Activated T-cell treated with anti-CD3 and anti-CD28 coated beads for 48 hours (primary cell): Measurements from ENCODE around the gene DOCK2.
"Not testable (repeated sequence)": the region's sequence is repeated elsewhere in the genome, so short reads cannot be mapped to it uniquely, and the experiment has no call there.

Experiments used
- DNase-seq: peaks from one replicate; pipeline ENCODE4 v3.0.0-alpha.2; 2020; ENCODE audit warnings: low read depth

Gene DOCK2

DNA sequence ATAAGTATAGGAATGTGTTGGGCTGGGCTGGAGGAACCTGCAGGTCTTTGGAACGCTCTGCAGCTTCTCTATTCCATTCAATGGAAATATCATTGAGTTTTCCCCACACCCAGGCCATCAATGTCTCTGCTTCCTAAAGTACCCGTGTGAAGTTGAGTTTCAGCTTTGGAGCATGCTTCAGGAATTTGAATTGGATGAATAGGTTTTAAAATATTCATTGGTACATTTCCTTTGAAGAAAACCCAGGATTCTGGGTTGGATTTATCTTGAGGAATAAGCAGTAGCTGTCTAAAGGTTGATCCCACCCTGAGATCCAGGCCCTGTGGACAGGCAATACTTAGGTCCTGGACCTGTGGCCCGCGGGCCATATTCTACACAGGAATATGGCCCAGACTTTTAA lies 306.0 kb downstream of the DOCK2 start:
- no peak for DNase-seq

DNA sequence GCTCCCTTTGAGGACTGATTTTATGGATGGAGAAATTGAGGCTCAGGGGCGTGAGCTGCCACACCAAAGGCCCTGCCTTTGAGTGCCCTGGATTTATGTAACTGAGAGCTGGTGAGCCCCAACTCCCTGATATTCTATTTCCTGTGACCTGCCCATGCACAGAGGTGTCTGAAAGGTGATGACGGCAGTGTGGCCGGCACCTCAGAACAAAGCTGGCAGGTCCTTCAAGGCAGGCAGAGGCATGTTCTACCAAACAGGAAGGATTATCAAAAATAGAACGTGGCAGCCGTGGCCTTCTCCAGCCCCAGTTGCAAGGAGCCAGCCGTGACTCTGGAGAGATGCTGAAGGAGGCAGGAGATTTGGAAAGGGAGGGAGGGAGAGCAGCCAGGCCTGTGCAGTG lies 307.0 kb downstream of the DOCK2 start:
- no peak for DNase-seq

DNA sequence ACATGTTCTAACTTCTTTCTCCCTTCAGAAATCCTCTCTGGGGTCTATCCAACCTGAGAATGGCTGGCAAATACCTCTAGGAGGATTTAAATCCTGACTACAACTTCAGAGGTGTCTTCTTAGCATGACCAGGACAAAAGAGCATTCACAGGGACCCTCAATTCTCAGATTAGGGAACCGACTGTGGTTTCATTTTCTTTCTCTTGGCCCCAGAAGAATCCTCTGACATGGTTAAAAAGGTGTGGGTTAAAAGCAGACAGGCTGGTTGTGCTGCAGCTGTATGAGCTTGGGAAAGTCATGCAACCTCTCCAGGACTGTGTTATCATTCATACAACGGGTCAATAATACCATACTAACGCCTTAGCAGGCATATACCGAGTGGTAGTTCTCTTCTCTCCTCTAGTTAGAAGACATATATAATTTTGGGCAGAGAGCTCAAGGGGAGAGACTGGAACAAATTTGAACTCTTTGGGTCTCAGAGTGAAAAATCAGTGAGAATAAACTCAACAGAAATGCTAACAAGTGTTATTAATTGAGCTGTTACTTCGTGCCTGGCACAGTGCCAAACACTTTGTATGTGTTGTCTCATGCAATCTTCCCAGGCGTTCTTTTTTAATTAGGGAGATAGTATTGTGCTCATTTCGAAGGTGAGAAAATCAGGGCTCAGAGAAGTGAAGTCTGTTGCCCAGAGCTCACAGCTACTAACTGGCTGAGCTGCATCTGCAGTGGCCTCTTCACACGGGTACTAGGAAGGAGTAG lies 308.0 kb downstream of the DOCK2 start:
- no peak for DNase-seq

DNA sequence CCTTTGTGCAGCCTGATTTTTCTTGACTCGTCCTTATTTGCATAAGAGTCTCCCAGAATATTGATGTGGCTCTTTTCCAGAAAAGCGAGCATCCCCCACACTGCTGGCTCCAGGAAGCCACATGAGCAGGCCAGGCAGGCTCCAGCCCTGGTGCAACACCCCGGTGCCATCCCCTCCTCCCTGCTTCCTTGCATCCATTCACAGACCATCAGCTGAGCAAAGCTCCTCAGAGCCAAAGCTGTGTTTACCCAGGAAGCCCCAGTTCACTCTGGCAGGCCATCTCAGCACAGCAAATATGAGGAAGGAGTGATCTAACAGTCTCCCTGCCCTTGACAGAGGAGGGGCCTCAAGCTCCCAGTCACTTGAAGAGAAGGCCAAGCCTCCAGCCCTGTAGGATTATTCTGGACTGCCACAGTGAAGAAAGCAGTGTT lies 308.8 kb downstream of the DOCK2 start:
- no peak for DNase-seq

DNA sequence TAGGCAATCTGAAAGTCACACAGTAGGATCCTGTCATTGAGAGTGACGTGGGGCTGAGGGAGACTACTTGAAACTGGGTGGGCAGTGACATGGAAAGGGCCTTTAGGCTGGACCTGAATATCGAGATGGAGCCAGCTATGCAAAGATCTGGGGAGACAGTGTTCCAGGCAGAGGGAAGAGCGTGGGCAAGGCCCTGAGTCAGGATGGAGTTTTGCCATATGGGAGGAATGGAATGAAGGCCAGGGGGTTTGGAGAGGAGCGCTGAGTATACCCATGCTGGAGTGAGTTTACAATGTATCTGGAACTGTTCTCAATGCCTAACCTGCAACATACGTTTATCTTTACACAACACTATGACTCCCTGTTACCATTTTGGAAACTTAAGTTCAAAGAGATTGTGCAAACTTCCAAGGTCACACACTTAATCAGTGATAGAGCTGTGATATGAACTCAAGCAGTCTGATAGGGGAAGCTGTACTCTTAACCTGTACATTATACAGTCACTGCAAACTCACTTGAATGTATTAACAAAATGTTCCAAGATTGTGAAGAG lies 309.7 kb downstream of the DOCK2 start:
- no peak for DNase-seq

DNA sequence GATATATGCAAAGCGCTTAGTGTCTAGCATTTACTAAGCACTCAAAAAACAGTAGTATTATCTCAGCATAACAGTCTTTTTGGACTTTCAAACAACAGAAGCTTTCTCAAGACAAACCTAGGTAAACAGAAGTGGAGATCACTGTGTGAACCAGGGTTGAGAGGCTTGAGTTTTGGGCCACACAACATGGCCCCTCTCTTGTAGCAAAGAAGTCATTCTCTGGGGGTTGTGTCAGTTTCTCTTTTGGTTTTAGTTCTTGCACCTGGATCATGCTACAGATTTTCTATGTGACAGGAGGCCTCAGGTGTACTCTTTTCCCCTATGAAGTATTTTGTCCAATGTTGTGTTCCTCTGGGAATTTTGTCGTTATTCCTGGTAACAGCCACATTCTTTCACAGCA lies 313.3 kb downstream of the DOCK2 start:
- DNase-seq: no peak

DNA sequence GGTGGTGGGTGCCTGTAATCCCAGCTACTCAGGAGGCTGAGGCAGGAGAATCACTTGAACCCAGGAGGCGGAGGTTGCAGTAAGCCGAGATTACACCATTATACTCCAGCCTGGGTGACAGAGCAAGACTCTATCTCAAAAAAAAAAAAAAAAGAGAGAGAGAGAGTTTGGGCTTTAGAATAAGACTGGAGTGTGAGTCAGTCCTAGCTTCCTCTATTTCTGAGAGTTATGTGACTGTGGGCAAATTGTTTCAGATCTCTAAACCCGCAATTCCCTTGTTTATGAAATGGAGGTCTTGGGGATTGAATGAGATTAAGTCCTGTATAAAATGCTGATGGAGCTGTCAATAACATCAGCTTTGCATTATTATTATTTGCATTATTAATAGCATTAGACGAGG lies 316.1 kb downstream of the DOCK2 start:
- not testable (repeated sequence) for DNase-seq

DNA sequence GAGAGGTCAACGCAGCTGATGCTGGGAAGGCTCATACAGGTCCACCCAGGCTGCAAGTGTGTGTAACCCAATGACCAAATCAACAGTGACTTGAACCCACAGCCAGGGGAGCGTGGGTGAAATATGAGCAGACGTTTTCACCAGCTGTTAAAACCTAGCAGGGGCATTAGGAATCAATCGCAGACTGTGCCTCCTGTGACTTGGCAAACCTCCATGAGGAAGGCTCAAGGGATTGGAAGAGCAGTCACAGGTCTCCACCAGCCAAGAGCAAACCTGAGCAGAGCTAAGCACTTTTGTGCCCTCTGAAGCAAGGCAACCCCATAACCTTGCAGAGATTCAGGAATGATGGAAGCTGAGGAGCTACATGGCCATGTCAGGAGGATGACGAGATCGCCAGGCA lies 317.7 kb downstream of the DOCK2 start:
- DNase-seq: no peak

DNA sequence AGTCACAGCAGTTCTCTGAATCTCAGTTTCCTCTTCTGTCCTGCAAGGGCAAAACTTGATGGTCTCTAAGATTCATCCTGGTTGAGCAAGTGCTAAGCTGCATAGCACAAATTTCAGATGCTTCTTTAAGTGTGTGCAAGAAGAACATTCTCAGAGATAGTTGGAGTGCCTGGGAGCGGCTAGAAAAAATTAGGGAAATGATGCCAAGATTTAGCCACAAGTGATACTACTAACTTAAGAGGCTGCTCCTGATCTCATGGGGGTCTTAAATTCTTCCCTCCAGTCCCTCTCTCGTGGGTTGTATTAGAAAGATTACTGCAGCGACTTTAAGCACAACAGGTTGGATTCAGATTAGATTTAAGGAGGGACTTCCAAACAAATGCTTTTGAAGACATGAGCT lies 319.1 kb downstream of the DOCK2 start:
- DNase-seq: no peak

DNA sequence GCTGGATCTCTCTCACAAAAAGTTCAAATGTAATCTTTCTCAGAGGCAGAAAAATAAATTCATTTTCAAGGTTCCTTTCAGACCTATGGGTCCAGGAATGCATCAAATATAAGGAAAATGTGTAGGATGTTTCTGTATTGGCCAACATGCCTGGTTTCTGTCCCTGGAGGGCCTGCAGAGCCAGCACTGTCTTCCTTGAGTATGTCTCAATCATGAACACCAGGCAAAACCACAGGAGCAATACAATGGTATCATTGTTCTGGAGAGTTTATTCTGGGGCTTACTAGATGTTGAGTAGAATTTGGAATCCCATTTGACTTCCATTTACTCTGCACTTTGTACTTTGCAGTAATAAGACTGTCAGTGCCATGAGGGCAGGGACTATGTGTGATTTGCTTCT lies 319.7 kb downstream of the DOCK2 start:
- DNase-seq: no peak

DNA sequence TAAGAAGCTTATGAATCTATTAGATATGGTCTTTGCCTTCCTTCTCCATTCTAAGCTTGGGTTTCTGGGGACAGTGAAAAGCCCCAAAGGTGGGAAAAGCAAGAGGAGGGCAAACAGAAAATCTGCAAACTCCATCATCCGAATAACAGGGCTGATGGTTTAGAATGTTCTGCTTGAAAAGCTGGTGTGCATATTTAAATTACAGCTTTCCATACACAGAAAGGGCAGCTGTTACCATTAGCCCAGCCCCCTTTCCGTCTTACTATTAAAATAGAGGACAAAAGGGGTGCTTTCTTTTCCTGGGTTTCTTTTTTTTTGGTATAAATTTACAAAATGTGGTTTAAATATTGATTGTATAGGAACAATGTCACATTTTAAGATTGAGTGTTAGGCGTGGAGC lies 321.2 kb downstream of the DOCK2 start:
- no peak for DNase-seq

DNA sequence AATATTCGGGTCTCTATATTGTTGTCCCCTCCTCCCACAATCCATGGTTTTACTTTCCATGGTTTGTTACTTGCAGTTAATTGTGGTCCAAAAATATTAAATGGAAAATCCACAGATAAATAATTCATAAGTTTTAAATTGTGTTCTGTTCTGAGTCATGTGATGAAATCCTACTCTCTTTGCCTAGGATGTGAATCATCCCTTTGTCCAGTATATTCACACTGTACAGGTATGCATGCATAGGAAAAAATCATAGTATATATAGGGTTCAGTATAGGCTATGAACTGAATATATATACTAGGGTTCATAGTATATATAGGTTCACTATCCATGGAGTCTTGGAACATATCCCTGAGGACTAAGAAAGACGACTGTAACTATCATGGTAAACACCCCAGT lies 323.6 kb downstream of the DOCK2 start:
- DNase-seq: no peak

DNA sequence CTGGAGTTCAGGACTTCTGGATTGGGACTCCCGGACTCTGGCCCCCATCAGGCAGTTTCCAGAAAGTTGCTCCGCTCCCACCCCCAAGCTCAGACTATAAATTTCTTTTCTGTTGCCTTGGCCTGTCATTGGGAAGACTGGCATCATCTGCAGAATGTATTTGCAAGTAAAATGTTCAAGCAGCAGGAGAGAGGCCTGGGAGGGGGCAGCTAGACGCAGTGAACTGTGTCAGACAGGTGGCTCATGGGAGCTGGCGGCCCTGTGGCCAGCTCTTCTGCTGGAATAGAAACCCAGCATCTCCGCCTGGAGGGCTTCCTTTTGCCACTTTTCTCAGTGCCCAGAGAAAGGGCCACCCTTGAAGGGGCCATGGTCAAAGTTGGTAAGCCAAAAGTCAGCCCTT lies 327.2 kb downstream of the DOCK2 start:
- DNase-seq: no peak

DNA sequence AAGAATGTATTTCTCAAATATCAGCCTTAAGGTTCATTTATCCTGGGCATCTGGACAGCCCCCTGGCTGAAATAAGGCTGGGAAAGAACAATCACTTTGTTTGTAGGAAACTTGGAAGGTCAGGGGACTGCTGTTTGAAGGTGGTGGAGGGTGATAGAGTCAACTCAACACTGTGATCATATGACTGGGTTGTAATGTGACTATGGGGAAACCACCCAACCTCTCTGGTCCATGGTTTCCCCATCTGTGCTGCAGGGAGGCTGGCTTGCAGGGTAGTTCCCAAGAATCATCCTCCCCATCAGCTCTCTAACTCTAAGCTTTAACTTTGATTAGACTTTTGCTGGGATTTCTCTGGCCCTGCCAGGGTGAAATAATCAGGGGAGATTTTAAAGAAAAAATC lies 333.3 kb downstream of the DOCK2 start:
- no peak for DNase-seq

DNA sequence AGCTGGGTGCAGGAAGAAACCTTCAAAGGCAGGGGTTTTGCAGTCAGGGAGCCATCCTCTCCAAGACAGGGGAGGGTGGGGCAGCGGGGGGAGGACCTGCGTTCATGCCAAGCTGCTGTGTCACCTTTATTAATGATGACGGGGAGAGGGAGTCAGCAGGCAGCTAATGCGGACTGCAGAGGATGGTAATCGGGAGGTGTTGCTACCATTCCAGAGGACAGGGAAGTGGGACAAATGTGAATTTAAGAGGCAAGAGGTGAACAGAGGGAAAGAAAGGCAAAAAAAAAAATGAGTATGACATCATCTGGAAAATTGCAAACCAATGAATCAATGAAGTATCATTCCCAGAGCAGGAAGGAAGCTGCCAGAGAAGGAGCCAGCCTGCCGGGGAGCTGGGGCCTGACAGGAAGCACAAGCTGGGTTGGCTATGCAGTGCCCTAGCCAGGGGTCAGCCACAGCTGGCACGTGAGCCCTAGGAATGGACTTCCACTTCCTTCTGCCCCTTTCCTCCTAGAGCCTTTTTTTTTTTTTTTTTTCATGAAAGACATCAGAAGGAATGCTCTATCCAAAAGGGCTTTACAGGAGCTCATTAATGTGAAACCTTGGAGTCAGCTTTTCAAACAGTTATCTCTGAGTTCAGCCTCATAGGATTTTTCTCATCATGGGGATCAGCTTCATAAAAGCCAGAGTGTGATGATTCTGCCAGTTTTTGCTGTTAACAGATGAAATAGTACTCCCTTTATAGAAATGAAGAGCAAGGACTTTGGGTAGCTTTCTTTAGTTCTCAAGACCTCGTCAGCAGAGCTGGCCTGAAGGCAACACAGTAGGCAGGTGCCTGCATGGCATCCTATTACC lies 334.1 kb downstream of the DOCK2 start:
- no peak for DNase-seq

DNA sequence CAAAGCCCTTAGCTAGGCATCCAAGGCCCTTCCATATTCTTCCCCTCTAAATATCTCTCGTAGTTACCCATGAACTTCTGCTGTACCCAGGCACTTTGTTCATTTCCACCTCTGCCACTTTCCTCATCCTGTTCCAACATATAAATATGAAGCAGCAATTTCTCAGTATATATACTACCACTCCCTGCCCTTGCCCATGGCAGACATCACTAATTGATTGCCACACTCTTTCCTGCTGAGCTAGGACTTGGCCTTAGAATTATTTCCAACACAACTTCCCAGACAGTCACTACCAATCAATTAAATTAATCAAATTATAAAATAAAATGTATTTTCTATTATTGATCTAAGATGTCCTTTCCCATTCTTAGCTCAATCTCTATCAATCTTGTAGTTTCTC lies 334.7 kb downstream of the DOCK2 start:
- no peak for DNase-seq

DNA sequence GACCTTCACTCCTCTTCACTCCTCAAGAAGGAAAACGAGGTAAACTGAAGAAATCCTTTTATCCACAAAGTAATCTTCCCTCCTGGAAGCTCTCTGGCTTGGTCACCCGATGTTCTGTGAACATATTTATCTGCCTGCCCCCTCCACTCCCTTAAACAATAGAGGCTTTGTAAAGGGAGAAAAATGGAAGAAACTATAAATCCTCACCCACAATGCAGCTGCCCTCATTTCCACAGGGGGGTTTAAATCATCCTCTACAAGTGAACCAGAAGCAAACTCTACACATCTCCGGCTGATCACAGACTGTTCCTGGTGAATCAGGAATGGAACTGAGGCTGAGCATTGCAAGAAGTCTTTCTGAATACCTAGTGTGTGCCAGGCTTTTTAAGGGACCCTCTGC lies 336.0 kb downstream of the DOCK2 start:
- DNase-seq: no peak

DNA sequence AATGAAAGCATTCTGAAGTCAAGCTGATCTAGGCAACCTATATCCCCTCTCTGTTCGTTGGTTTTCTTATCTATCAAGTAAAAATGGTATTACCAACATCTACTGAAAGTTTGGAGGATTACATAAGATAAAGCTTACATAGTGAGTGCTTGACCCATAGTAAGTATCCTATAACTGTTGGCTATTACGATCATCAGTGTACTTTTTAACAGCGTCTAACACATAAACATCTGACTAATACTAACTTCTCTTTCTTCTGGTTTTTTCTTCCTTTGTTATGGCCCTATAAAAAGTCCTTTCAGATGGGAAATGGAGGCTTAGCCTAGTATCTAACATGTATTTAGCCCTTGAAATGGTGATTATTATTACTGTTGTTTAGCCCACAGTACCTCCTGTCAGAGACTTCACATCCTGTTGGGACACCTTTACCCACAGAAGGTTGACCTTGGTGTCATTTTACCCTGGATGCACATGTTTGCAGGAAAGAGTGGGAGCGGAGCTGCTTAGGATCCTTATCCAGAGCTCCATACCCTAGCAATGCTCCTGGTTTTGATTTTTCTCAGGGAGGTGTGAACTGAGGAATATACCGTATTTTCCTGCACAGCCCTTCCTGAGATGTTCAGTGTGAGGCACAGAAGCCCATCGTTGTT lies 337.2 kb downstream of the DOCK2 start:
- no peak for DNase-seq

DNA sequence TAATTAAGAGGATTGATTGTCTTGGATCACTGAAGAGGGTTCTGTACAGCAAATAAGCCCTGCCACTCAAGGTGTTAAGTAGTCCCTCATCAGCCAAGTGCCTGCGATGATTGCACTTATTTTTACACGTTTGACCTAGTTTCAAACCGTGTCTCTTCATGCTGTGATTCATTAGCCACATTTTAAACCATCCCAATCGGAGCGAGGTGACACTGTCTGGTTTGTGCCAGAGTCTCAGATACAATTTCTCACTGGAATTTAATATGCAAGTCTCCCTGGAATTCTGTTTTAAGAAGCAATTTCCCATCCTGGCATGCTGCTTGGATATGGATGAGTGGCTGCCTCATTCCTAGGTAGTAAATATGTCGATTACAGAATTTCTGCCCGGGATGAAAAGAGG lies 341.6 kb downstream of the DOCK2 start:
- DNase-seq: no peak

DNA sequence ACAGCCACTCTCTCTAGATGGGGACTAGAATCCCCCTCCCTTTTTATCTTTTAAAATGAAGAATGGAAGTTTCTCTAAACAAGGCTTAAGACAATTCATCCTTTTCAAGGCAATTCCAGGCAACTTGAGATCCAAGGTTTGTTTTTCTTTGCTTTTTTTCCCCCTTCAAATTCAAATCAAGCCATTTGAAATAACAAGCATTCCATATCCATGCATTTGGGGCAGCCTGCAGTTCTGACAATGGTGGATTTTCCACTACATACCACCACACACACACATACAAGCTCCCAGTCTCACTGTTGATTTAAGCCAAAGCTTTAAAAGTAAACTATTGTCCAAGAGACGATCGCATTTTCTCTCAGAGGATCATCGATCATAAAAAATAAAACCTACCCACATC lies 342.8 kb downstream of the DOCK2 start:
- DNase-seq: no peak

DNA sequence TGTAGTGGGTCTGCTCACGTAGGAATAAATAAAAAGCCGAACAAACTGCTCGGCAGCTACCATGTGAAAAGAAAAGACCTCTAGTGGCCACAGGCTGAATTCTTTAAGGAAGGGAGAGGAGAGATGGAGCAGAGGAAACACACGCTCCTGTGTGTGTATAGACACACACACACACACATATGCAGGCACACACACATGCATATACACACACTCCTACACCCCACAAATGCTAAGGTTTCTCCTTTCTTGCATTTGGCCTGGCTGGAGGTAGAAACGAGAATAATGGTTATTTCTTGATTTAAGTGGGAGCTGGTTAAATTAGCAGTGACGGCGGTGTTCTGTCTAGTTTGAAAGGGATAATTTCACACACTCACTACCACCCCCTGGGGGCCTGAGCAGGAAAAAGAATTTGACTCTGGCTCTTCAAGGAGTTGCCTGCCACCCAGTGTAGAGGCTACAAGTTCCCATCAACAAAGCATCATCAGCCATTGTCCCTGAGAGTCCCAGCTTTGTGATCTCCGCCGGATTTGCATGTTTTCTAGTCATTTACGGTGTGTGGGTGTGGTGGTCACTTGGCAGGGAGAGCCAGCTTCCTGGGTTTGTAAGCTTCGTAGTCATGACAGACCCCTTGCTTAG lies 343.5 kb downstream of the DOCK2 start, which contains the start of gene INSYN2B:
INSYN2B (minus strand) TSS at position 78 of the 636 bp plus-strand sequence. CDS start 96,597 bp downstream, outside the sequence.
- DNase-seq: peak; percentile 15

DNA sequence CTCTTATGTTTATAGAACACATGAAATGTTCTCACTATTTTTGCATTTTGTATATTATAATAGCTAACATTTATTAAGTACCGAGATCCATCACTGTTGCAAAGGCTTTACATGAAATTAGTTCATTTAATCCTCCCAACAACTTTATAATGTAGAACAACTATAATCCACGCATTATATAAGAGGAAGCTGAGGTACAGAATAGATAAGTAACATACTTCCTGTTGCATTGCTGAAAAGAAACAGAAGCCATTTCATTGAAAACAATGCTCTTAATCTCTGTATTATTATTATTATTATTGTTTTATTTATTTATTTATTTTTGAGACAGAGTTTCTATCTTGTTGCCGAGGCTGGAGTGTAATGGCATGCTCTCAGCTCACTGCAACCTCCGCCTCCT lies 351.1 kb downstream of the DOCK2 start:
- no peak for DNase-seq
